ENCODE data around the gene IFT122.

- TF ChIP-seq CTCF (IDR thresholded peaks at IDR 0.05) (no peak), EP300 (IDR thresholded peaks at IDR 0.05) (no peak), NR3C1 (IDR thresholded peaks at IDR 0.05) (no peak), ATOH8 (CRISPR knock-in tag; IDR thresholded peaks at IDR 0.05; ENCODE audit: low read depth) (no peak), CEBPB (IDR thresholded peaks at IDR 0.05) (no peak), POLR2A (IDR thresholded peaks at IDR 0.05; ENCODE audit: low read length) (no peak), RAD21 (conservative IDR thresholded peaks at IDR 0.05 in 1 of 2, IDR thresholded peaks at IDR 0.05 in 1 of 2) (no peak), ZFP36 (IDR thresholded peaks at IDR 0.05; ENCODE audit: borderline replicate concordance, partially characterized antibody) (no peak), BCL3 (IDR thresholded peaks at IDR 0.05) (no peak), FOSB (CRISPR knock-in tag; IDR thresholded peaks at IDR 0.05) (no peak), MAZ (IDR thresholded peaks at IDR 0.05; ENCODE audit: borderline replicate concordance, low read depth, low read length) (no peak), PBX3 (IDR thresholded peaks at IDR 0.05) (no peak), SREBF2 (IDR thresholded peaks at IDR 0.05) (no peak)
Observed at GRCh38 chr3:129534428-129535027, 94.5 kb downstream of the IFT122 start.
